ENCODE measurements around the gene CAMTA1. TPM values are rescaled to one million over a fixed set of nuclear protein-coding genes. Genes with fewer than 3 reads are reported as not detected.

Gene CAMTA1
- total RNA-seq, 2 experiments from 2014 or later: 43.9 to 73.3 TPM

DNA sequence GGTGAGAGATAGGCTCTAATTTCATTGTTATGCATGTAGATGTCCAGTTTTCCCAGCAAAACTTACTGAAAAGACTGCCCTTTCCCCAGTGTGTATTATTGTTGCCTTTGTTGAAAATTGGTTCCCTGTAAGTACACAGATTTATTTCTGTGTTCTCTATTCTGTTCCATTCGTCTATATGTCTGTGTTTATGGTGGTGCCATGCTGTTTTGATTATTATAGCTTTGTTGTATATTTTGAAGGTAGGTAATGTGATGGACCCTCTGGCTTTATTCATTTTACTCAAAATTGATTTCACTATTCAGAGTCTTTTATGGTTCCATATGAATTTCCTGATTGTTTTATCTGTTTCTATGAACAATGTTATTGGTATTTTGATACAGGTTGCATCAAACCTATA is 610.0 kb downstream of the CAMTA1 start:
- H2AFZ ChIP-seq (ENCODE audit: low read length): no peak overlapping the region
- H3K79me2 ChIP-seq (ENCODE audit: insufficient read depth, low read depth, low read length): no peaks in the 10 kb centered on the region
- H3K4me2 ChIP-seq (ENCODE audit: low read length): no peak overlapping the region
- no peaks in the 10 kb centered on the region for H3K36me3 ChIP-seq (ENCODE audit: insufficient read depth, low read length)
- no peaks in the 10 kb centered on the region for H3K9me2 ChIP-seq (ENCODE audit: insufficient read depth, low read length)
- H3K27ac ChIP-seq (ENCODE audit: low read depth, low read length, poor library complexity, severe bottlenecking): no peak overlapping the region
- ChIA-PET CTCF (ENCODE audit: unreplicated experiment) (no interaction called here), POLR2A (no interaction called here)
- DNase-seq (ENCODE audit: low spot score): no peak
- no peaks in the 10 kb centered on the region for H4K20me1 ChIP-seq (ENCODE audit: insufficient read depth, low read length)
- peaks cover 9% of the 10 kb centered on the region; the same call in 1 of the 2 replicates for H3K9me3 ChIP-seq (ENCODE audit: low read length)
- H3K4me3 ChIP-seq (ENCODE audit: low read depth, low read length, poor library complexity, severe bottlenecking): no peak overlapping the region
- intact Hi-C loops (cut with micrococcal nuclease; ENCODE audit: unreplicated experiment): no loop called here
- H3K4me1 ChIP-seq (ENCODE audit: insufficient read depth, low read length, poor library complexity, severe bottlenecking): no peaks in the 10 kb centered on the region
- TF ChIP-seq, protein P1, sequence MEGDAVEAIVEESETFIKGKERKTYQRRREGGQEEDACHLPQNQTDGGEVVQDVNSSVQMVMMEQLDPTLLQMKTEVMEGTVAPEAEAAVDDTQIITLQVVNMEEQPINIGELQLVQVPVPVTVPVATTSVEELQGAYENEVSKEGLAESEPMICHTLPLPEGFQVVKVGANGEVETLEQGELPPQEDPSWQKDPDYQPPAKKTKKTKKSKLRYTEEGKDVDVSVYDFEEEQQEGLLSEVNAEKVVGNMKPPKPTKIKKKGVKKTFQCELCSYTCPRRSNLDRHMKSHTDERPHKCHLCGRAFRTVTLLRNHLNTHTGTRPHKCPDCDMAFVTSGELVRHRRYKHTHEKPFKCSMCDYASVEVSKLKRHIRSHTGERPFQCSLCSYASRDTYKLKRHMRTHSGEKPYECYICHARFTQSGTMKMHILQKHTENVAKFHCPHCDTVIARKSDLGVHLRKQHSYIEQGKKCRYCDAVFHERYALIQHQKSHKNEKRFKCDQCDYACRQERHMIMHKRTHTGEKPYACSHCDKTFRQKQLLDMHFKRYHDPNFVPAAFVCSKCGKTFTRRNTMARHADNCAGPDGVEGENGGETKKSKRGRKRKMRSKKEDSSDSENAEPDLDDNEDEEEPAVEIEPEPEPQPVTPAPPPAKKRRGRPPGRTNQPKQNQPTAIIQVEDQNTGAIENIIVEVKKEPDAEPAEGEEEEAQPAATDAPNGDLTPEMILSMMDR (conservative IDR thresholded peaks at IDR 0.05; ENCODE audit: low read length): no peak
- no peak for TF ChIP-seq EZH2phosphoT487 (IDR thresholded peaks at IDR 0.05; ENCODE audit: borderline replicate concordance, low read depth, low read length)
- BruUV-seq (replicated peaks): no TSS peak

DNA sequence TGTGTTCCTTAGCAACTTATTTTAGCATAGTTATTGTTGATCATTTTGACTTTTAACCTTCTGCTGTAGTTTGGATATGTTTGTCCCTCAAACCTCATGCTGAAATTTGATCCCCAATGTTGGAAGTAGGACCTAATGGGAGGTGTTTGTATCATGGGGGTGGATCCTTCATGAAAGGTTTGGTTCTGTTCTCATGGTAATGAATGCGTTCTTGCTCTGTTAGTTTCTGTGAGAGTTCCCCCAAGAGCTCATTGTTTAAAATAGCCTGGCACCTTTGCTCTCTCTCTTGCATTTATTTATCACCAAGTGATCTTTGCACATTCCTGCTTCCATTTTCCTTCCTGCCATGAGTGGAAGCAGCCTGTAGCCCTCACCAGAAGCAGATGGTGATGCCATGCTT is 613.7 kb downstream of the CAMTA1 start:
- POLR2A ChIA-PET: no interaction called here
- CTCF ChIA-PET (ENCODE audit: unreplicated experiment): no interaction called here
- no TSS peak for BruUV-seq (replicated peaks)

DNA sequence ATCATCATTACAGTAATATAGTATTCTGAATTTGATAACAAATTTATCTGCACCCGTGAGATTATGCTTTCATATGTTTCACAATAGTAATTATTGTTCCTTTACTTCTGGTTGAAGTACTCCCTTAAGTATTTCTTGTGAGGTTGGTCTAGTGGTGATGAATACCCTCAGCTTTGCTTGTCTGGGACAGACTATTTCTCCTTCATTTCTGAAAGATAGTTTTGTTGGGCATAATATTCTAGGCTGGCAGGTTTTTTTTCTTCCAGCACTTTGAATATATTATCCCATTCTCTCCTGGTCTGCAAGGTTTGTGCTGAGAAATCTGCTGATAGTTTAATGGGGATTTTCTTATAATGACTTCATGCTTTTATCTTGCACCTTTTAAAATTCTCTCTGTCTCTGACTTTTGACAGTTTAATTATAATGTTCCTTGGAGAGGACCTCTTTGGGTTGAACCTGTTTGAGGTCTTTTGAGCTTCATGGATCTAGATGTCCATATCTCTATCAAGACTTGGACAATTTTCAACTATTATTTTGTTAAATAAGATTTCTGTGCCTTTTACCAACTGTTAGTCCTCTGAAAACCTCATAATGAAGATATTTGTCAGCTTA is 614.4 kb downstream of the CAMTA1 start:
- DNase-seq (ENCODE audit: low spot score): no peak
- Histone ChIP-seq H2AFZ (ENCODE audit: low read length) (no peak overlapping the region), H3K4me3 (ENCODE audit: low read depth, low read length, poor library complexity, severe bottlenecking) (no peak overlapping the region), H3K79me2 (ENCODE audit: insufficient read depth, low read depth, low read length) (no peaks in the 10 kb centered on the region), H4K20me1 (ENCODE audit: insufficient read depth, low read length) (no peaks in the 10 kb centered on the region), H3K36me3 (ENCODE audit: insufficient read depth, low read length) (no peaks in the 10 kb centered on the region), H3K9me3 (ENCODE audit: low read length) (peaks cover 9% of the 10 kb centered on the region; the same call in 1 of the 2 replicates), H3K4me2 (ENCODE audit: low read length) (no peak overlapping the region), H3K9me2 (ENCODE audit: insufficient read depth, low read length) (no peaks in the 10 kb centered on the region), H3K27ac (ENCODE audit: low read depth, low read length, poor library complexity, severe bottlenecking) (no peak overlapping the region), H3K4me1 (ENCODE audit: insufficient read depth, low read length, poor library complexity, severe bottlenecking) (no peaks in the 10 kb centered on the region)
- no TSS peak for BruUV-seq (replicated peaks)
- TF ChIP-seq, protein P1 (conservative IDR thresholded peaks at IDR 0.05; ENCODE audit: low read length): no peak
- TF ChIP-seq EZH2phosphoT487 (IDR thresholded peaks at IDR 0.05; ENCODE audit: borderline replicate concordance, low read depth, low read length): no peak
- intact Hi-C loops (cut with micrococcal nuclease; ENCODE audit: unreplicated experiment): no loop called here
- ChIA-PET CTCF (ENCODE audit: unreplicated experiment) (no interaction called here), POLR2A (no interaction called here)

More for the DNA sequence above, 613.7 kb downstream of the CAMTA1 start:
- intact Hi-C loops (cut with micrococcal nuclease; ENCODE audit: unreplicated experiment): no loop called here
- Histone ChIP-seq H3K9me3 (ENCODE audit: low read length) (peaks cover 9% of the 10 kb centered on the region; the same call in 1 of the 2 replicates), H3K36me3 (ENCODE audit: insufficient read depth, low read length) (no peaks in the 10 kb centered on the region), H3K4me2 (ENCODE audit: low read length) (no peak overlapping the region), H2AFZ (ENCODE audit: low read length) (no peak overlapping the region), H3K27ac (ENCODE audit: low read depth, low read length, poor library complexity, severe bottlenecking) (no peak overlapping the region), H3K79me2 (ENCODE audit: insufficient read depth, low read depth, low read length) (no peaks in the 10 kb centered on the region), H3K4me1 (ENCODE audit: insufficient read depth, low read length, poor library complexity, severe bottlenecking) (no peaks in the 10 kb centered on the region), H3K9me2 (ENCODE audit: insufficient read depth, low read length) (no peaks in the 10 kb centered on the region), H3K4me3 (ENCODE audit: low read depth, low read length, poor library complexity, severe bottlenecking) (no peak overlapping the region), H4K20me1 (ENCODE audit: insufficient read depth, low read length) (no peaks in the 10 kb centered on the region)
- no peak for DNase-seq (ENCODE audit: low spot score)
- TF ChIP-seq EZH2phosphoT487 (IDR thresholded peaks at IDR 0.05; ENCODE audit: borderline replicate concordance, low read depth, low read length): no peak
- TF ChIP-seq, protein P1 (conservative IDR thresholded peaks at IDR 0.05; ENCODE audit: low read length): no peak
